KMS-11 (cell line): ENCODE measurements around the gene PPM1D.
"Not testable (repeated sequence)": the region's sequence is repeated elsewhere in the genome, so short reads cannot be mapped to it uniquely, and the experiment has no call there.

Experiments used
- H2AFZ ChIP-seq: fragments of 200-600 bp; sonication (generic); 2 replicates; pipeline ENCODE4 v1.6.1; 2016; ENCODE audit warnings: antibody characterized with exemption, mixed run types, low read depth
- H3K27ac ChIP-seq: fragments of 200-600 bp; sonication (generic); 2 replicates; pipeline ENCODE4 v1.6.1; 2016; ENCODE audit warnings: mild to moderate bottlenecking, mixed run types
- H3K27me3 ChIP-seq: fragments of 200-600 bp; sonication (generic); 2 replicates; pipeline ENCODE4 v1.6.1; 2017; ENCODE audit warnings: mild to moderate bottlenecking, low read depth, mixed run types, moderate library complexity; ENCODE audit not compliant: insufficient read depth
- H3K36me3 ChIP-seq: fragments of 200-600 bp; sonication (generic); 2 replicates; pipeline ENCODE4 v1.6.1; 2017; ENCODE audit warnings: mild to moderate bottlenecking, mixed run types; ENCODE audit not compliant: insufficient read depth
- H3K4me1 ChIP-seq: fragments of 200-600 bp; sonication (generic); 2 replicates; pipeline ENCODE4 v1.6.1; 2016; ENCODE audit warnings: mild to moderate bottlenecking, low read depth, mixed run types; ENCODE audit not compliant: poor library complexity, severe bottlenecking
- H3K4me2 ChIP-seq: fragments of 200-600 bp; sonication (generic); 2 replicates; pipeline ENCODE4 v1.7.0; 2016; ENCODE audit warnings: mild to moderate bottlenecking, mixed run types
- H3K4me3 ChIP-seq: fragments of 200-600 bp; sonication (generic); IDR thresholded peaks from 2 replicates; pipeline ENCODE4 v1.6.1; 2017; ENCODE audit warnings: low read depth, low read length, mixed read lengths; ENCODE audit not compliant: insufficient read depth
- H3K79me2 ChIP-seq: fragments of 200-600 bp; sonication (generic); 2 replicates; pipeline ENCODE4 v1.6.1; 2016; ENCODE audit warnings: low read depth, mixed run types; ENCODE audit not compliant: insufficient read depth
- H3K9ac ChIP-seq: fragments of 200-600 bp; sonication (generic); 2 replicates; pipeline ENCODE4 v1.6.1; 2016; ENCODE audit warnings: mild to moderate bottlenecking, mixed run types
- H4K20me1 ChIP-seq: fragments of 200-600 bp; sonication (generic); 2 replicates; pipeline ENCODE4 v1.6.1; 2016; ENCODE audit warnings: mild to moderate bottlenecking, mixed run types; ENCODE audit not compliant: insufficient read depth
- TF ChIP-seq, protein P1 (sequence below): fragments of 200-600 bp; sonication (generic); conservative IDR thresholded peaks from 2 replicates; pipeline ENCODE4 v1.6.1; 2017; ENCODE audit warnings: low read depth, mild to moderate bottlenecking, antibody characterized with exemption, low read length, moderate library complexity, mixed read lengths

The PPM1D gene

DNA sequence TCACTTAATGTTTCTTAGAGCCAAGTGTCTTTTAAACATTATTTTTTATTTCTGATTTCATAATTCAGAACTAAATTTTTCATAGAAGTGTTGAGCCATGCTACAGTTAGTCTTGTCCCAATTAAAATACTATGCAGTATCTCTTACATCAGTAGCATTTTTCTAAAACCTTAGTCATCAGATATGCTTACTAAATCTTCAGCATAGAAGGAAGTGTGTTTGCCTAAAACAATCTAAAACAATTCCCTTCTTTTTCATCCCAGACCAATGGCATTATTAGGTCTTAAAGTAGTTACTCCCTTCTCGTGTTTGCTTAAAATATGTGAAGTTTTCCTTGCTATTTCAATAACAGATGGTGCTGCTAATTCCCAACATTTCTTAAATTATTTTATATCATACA is 64.0 kb downstream of the PPM1D start:
- H3K36me3 ChIP-seq, result no peaks in the 10 kb centered on the region
- no peaks in the 10 kb centered on the region for H4K20me1 ChIP-seq
- no peak overlapping the region for H3K4me3 ChIP-seq
- peak overlapping the region; percentile 15; the same call in 1 of the 2 replicates for H3K4me2 ChIP-seq
- no peaks in the 10 kb centered on the region for H3K79me2 ChIP-seq
- no peak overlapping the region for H3K9ac ChIP-seq
- H3K27ac ChIP-seq, result peak overlapping the region; percentile 48; the same call in 1 of the 2 replicates
- no peaks in the 10 kb centered on the region for H3K27me3 ChIP-seq
- H2AFZ ChIP-seq, result no peak overlapping the region
- TF ChIP-seq, protein P1, sequence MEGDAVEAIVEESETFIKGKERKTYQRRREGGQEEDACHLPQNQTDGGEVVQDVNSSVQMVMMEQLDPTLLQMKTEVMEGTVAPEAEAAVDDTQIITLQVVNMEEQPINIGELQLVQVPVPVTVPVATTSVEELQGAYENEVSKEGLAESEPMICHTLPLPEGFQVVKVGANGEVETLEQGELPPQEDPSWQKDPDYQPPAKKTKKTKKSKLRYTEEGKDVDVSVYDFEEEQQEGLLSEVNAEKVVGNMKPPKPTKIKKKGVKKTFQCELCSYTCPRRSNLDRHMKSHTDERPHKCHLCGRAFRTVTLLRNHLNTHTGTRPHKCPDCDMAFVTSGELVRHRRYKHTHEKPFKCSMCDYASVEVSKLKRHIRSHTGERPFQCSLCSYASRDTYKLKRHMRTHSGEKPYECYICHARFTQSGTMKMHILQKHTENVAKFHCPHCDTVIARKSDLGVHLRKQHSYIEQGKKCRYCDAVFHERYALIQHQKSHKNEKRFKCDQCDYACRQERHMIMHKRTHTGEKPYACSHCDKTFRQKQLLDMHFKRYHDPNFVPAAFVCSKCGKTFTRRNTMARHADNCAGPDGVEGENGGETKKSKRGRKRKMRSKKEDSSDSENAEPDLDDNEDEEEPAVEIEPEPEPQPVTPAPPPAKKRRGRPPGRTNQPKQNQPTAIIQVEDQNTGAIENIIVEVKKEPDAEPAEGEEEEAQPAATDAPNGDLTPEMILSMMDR, result no peak
- peaks cover 64% of the 10 kb centered on the region for H3K4me1 ChIP-seq

DNA sequence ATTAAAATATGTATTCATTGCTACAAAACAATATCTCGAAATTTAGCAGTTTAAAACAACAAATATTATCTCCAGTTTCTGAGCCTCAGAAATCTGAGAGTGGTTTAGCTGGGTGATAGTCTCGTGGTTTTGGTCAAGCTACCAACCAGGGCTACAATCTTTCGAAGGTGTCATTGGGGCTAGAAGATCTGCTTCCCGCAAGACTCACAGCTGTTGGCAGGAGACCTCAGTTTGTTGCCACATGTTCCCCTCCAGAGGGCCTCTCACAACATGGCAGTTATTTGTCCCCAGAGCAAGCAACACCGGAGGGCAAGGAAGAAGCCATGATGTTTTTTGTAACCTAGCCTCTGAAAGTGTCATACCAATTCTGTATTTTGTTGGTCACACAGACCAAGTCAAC is 65.6 kb downstream of the PPM1D start:
- Histone ChIP-seq H3K79me2 (no peaks in the 10 kb centered on the region), H3K4me3 (no peak overlapping the region), H3K36me3 (no peaks in the 10 kb centered on the region), H3K9ac (no peak overlapping the region), H2AFZ (no peak overlapping the region), H3K27me3 (no peaks in the 10 kb centered on the region), H3K4me1 (peaks cover 66% of the 10 kb centered on the region), H4K20me1 (no peaks in the 10 kb centered on the region), H3K4me2 (peak overlapping the region; percentile 59), H3K27ac (peak overlapping the region; percentile 48)
- TF ChIP-seq, protein P1, result no peak

DNA sequence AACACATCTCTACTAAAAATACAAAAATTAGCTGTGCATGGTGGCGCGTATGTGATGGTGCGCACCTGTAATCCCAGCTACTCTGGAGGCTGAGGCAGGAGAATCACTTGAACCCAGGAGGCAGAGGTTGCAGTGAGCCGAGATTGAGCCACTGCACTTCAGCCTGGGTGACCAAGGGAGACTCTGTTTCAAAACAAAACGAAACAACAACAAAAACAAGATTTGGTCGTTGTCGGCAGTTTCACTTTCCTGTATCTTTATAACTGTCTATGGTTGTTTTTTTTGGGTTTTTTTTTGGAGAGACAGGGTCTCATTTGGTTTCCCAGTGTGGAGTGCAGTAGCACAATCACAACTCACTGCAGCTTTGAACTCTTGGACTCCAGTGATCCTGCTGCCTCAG is 68.7 kb downstream of the PPM1D start:
- H3K4me3 ChIP-seq, H3K9ac ChIP-seq, H2AFZ ChIP-seq, H3K79me2 ChIP-seq, H3K27me3 ChIP-seq, H3K36me3 ChIP-seq, H4K20me1 ChIP-seq: not testable (repeated sequence)
- H3K4me1 ChIP-seq, result peaks cover 53% of the 10 kb centered on the region
- peak overlapping the region; percentile 13; the same call in 1 of the 2 replicates for H3K27ac ChIP-seq
- peak overlapping the region; percentile 59 for H3K4me2 ChIP-seq

DNA sequence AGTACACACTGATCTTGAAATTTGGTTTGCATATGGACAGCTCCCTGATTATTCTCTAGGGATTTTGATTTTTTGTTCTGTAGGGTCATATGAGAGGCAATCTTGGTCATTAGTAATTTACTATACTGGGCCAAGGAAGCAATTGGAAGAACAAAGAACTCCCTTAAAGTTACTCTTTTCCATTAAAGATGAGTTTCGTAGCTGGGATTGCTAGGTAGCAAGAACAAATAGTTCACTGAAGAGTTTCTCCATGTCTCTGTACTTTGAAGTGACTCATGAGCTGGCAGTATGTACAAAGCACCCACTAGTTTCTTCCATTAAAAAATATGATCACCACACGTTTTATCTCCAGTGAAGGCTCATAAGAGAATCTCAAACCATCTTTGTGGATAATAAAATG is 71.5 kb downstream of the PPM1D start:
- no peak overlapping the region for H2AFZ ChIP-seq
- no peak overlapping the region for H3K4me2 ChIP-seq
- TF ChIP-seq, protein P1, result no peak
- H3K4me1 ChIP-seq, result peaks cover 32% of the 10 kb centered on the region
- H3K36me3 ChIP-seq, result no peaks in the 10 kb centered on the region
- no peaks in the 10 kb centered on the region for H3K27me3 ChIP-seq
- H3K79me2 ChIP-seq, result no peaks in the 10 kb centered on the region
- H3K27ac ChIP-seq, result no peak overlapping the region
- no peak overlapping the region for H3K9ac ChIP-seq
- H3K4me3 ChIP-seq, result no peak overlapping the region
- no peaks in the 10 kb centered on the region for H4K20me1 ChIP-seq

DNA sequence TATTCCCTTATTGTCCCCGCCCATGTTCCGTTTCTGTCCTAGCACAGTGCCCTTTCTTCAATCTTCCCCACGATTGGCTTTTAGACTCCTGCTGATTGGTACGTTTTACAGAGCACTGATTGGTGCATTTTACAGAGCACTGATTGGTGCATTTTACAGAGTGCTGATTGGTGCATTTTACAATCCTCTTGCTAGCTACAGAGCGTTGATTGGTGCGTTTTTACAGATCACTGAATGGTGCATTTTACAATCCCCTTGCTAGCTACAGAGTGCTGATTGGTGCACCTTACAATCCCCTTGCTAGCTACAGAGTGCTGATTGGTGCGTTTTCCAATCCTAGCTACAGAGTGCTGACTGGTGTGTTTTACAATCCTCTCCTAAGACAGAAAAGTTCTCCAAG is 74.6 kb downstream of the PPM1D start:
- not testable (repeated sequence) for H3K36me3 ChIP-seq, H3K27ac ChIP-seq, H3K9ac ChIP-seq, H2AFZ ChIP-seq, H3K79me2 ChIP-seq, H4K20me1 ChIP-seq, H3K27me3 ChIP-seq, H3K4me2 ChIP-seq, H3K4me3 ChIP-seq
- H3K4me1 ChIP-seq, result peaks cover 15% of the 10 kb centered on the region
